Jurkat, Clone E6-1 (cell line): ENCODE results near the gene KIF26B.

Experiments
- DNase-seq: peaks from one replicate; pipeline ENCODE4 v3.0.0-alpha.2; 2011; ENCODE audit warnings: low read depth, low spot score
- H3K4me3 ChIP-seq: 2 replicates; pipeline ENCODE4 v1.5.1; 2011; ENCODE audit warnings: mild to moderate bottlenecking, low read length, control low read depth, moderate library complexity

The KIF26B gene

GRCh38 chr1:245544236-245544635 is 389.5 kb downstream of the KIF26B start:
- no peak for DNase-seq
- no peak overlapping the region for H3K4me3 ChIP-seq

- H3K4me3 ChIP-seq: no peak overlapping the region
- no peak for DNase-seq
Observed at GRCh38 chr1:245546875-245547274, 392.1 kb downstream of the KIF26B start.

- no peak for DNase-seq
- no peak overlapping the region for H3K4me3 ChIP-seq
Observed at GRCh38 chr1:245549996-245550719, 395.4 kb downstream of the KIF26B start.

GRCh38 chr1:245550720-245551043 is 395.9 kb downstream of the KIF26B start:
- H3K4me3 ChIP-seq: no peak overlapping the region
- DNase-seq: no peak

GRCh38 chr1:245551536-245551935 is 396.8 kb downstream of the KIF26B start:
- H3K4me3 ChIP-seq: no peak overlapping the region
- no peak for DNase-seq

GRCh38 chr1:245552331-245552730 is 397.5 kb downstream of the KIF26B start:
- H3K4me3 ChIP-seq: no peak overlapping the region
- DNase-seq: no peak

- DNase-seq: no peak
- no peak overlapping the region for H3K4me3 ChIP-seq
Observed at GRCh38 chr1:245556057-245556456, 401.3 kb downstream of the KIF26B start.

GRCh38 chr1:245558069-245558468 is 403.3 kb downstream of the KIF26B start:
- H3K4me3 ChIP-seq: no peak overlapping the region
- no peak for DNase-seq

GRCh38 chr1:245560316-245560859 is 405.6 kb downstream of the KIF26B start:
- H3K4me3 ChIP-seq: no peak overlapping the region
- DNase-seq: no peak

GRCh38 chr1:245561665-245562234 is 407.0 kb downstream of the KIF26B start:
- H3K4me3 ChIP-seq: no peak overlapping the region
- DNase-seq: no peak

- no peak for DNase-seq
- no peak overlapping the region for H3K4me3 ChIP-seq
Observed at GRCh38 chr1:245566134-245566533, 411.3 kb downstream of the KIF26B start.

GRCh38 chr1:245566952-245567351 is 412.2 kb downstream of the KIF26B start:
- DNase-seq: no peak

GRCh38 chr1:245571815-245572294 is 417.1 kb downstream of the KIF26B start:
- DNase-seq: no peak
- no peak overlapping the region for H3K4me3 ChIP-seq

More at GRCh38 chr1:245566952-245567351, 412.2 kb downstream of the KIF26B start:
- no peak overlapping the region for H3K4me3 ChIP-seq

- H3K4me3 ChIP-seq: no peak overlapping the region
- DNase-seq: no peak
Observed at GRCh38 chr1:245572709-245573108, 417.9 kb downstream of the KIF26B start.

- no peak overlapping the region for H3K4me3 ChIP-seq
- DNase-seq: no peak
Observed at GRCh38 chr1:245575710-245576109, 420.9 kb downstream of the KIF26B start.

GRCh38 chr1:245576323-245576722 is 421.5 kb downstream of the KIF26B start:
- H3K4me3 ChIP-seq: no peak overlapping the region
- no peak for DNase-seq

- no peak for DNase-seq
Observed at GRCh38 chr1:245577191-245578157, 422.7 kb downstream of the KIF26B start.

GRCh38 chr1:245578308-245578707 is 423.5 kb downstream of the KIF26B start:
- no peak for DNase-seq
- H3K4me3 ChIP-seq: no peak overlapping the region

More at GRCh38 chr1:245577191-245578157, 422.7 kb downstream of the KIF26B start:
- no peak overlapping the region for H3K4me3 ChIP-seq

- H3K4me3 ChIP-seq: no peak overlapping the region
- no peak for DNase-seq
Observed at GRCh38 chr1:245578771-245579170, 424.0 kb downstream of the KIF26B start.

- no peak for DNase-seq
- H3K4me3 ChIP-seq: no peak overlapping the region
Observed at GRCh38 chr1:245579881-245580280, 425.1 kb downstream of the KIF26B start.
